Neural crest cell (in vitro differentiated cells): ENCODE measurements around the gene ADAT3. TPM values are rescaled to one million over a fixed set of nuclear protein-coding genes. Genes with fewer than 3 reads are reported as not detected.

Source experiments
- DNase-seq: peaks from one replicate; pipeline ENCODE4 v3.0.0; 2021; ENCODE audit warnings: low read depth, mixed read lengths, low spot score
- H3K27ac Mint-ChIP-seq: one replicate; pipeline ENCODE4 v1.8.0; 2021; ENCODE audit warnings: mild to moderate bottlenecking, mixed read lengths; ENCODE audit not compliant: unreplicated experiment
- H3K27me3 Mint-ChIP-seq: 2 replicates; pipeline ENCODE4 v1.8.0; 2021; ENCODE audit warnings: low read depth, mild to moderate bottlenecking, mixed read lengths
- H3K36me3 Mint-ChIP-seq: 2 replicates; pipeline ENCODE4 v1.8.0; 2021; ENCODE audit warnings: low read depth, mild to moderate bottlenecking, mixed read lengths
- H3K4me1 Mint-ChIP-seq: 2 replicates; pipeline ENCODE4 v1.8.0; 2021; ENCODE audit warnings: mixed read lengths
- H3K4me3 Mint-ChIP-seq: one replicate; pipeline ENCODE4 v1.8.0; 2021; ENCODE audit warnings: mild to moderate bottlenecking, mixed read lengths
- H3K9me3 Mint-ChIP-seq: 2 replicates; pipeline ENCODE4 v1.8.0; 2021; ENCODE audit warnings: mixed read lengths
- CTCF ChIP-seq: fragments of 200-600 bp; sonication (generic); conservative IDR thresholded peaks from 2 replicates; pipeline ENCODE4 v1.5.0; 2021; ENCODE audit warnings: antibody characterized with exemption, mild to moderate bottlenecking
- total RNA-seq: library from RNA; stranded (reverse); gene quantifications from 2 replicates; pipeline ENCODE4 v1.2.1, GENCODE V29; 2021

The ADAT3 gene
- total RNA-seq, 1 donor from 2014 or later: 13.7 TPM

GRCh38 chr19:1865172-1866010 is 39.8 kb upstream of the ADAT3 start:
- H3K27ac Mint-ChIP-seq: no peak overlapping the region
- TF ChIP-seq CTCF: no peak
- peaks cover 21% of the 10 kb centered on the region for H3K27me3 Mint-ChIP-seq
- no peak for DNase-seq
- H3K4me1 Mint-ChIP-seq: peaks cover 17% of the 10 kb centered on the region
- no peaks in the 10 kb centered on the region for H3K9me3 Mint-ChIP-seq
- H3K36me3 Mint-ChIP-seq: no peaks in the 10 kb centered on the region
- H3K4me3 Mint-ChIP-seq: peak overlapping the region; percentile 81

GRCh38 chr19:1866693-1867348 is 38.4 kb upstream of the ADAT3 start:
- H3K4me1 Mint-ChIP-seq: peaks cover 9% of the 10 kb centered on the region
- H3K36me3 Mint-ChIP-seq: no peaks in the 10 kb centered on the region
- peak overlapping the region; percentile 68 for H3K4me3 Mint-ChIP-seq
- no peak for DNase-seq
- H3K9me3 Mint-ChIP-seq: no peaks in the 10 kb centered on the region
- peaks cover 7% of the 10 kb centered on the region for H3K27me3 Mint-ChIP-seq
- no peak overlapping the region for H3K27ac Mint-ChIP-seq
- no peak for TF ChIP-seq CTCF

- no peaks in the 10 kb centered on the region for H3K36me3 Mint-ChIP-seq
- peaks cover 4% of the 10 kb centered on the region for H3K4me1 Mint-ChIP-seq
- no peak overlapping the region for H3K27ac Mint-ChIP-seq
- no peak for DNase-seq
- peaks cover 2% of the 10 kb centered on the region for H3K27me3 Mint-ChIP-seq
- no peaks in the 10 kb centered on the region for H3K9me3 Mint-ChIP-seq
- H3K4me3 Mint-ChIP-seq: peak overlapping the region; percentile 41
- no peak for TF ChIP-seq CTCF
Observed at GRCh38 chr19:1867349-1867724, 37.9 kb upstream of the ADAT3 start.

DNA sequence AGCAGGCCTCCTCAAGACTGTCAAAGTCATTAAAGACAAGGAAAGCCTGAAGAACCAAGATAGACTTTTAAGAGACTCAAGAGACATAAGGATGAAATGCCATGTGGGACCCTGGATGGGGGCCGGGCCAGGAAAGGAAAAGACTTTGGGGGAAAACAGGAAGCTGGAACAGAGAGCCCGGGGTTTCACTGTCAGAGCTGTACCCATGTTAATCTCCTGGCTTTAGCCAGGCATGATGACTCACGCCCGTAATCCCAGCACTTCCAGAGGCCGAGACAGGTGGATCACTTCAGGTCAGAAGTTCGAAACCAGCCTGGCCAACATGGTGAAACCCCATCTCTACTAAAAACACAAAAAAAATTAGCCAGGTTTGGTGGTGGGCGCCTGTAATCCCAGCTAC is 36.2 kb upstream of the ADAT3 start:
- Mint-ChIP-seq H3K4me1 (peaks cover 6% of the 10 kb centered on the region), H3K27ac (no peak overlapping the region), H3K9me3 (no peaks in the 10 kb centered on the region), H3K36me3 (no peaks in the 10 kb centered on the region), H3K27me3 (no peaks in the 10 kb centered on the region), H3K4me3 (peak overlapping the region; percentile 62)
- DNase-seq: no peak
- TF ChIP-seq CTCF: no peak

GRCh38 chr19:1871140-1871597 is 34.0 kb upstream of the ADAT3 start:
- Mint-ChIP-seq H3K27ac (no peak overlapping the region), H3K4me3 (no peak overlapping the region), H3K9me3 (no peaks in the 10 kb centered on the region), H3K27me3 (no peaks in the 10 kb centered on the region), H3K4me1 (peaks cover 24% of the 10 kb centered on the region), H3K36me3 (peaks cover 2% of the 10 kb centered on the region)
- TF ChIP-seq CTCF: no peak
- no peak for DNase-seq
